ENCODE measurements around the gene NTRK3.

NTRK3 gene

DNA sequence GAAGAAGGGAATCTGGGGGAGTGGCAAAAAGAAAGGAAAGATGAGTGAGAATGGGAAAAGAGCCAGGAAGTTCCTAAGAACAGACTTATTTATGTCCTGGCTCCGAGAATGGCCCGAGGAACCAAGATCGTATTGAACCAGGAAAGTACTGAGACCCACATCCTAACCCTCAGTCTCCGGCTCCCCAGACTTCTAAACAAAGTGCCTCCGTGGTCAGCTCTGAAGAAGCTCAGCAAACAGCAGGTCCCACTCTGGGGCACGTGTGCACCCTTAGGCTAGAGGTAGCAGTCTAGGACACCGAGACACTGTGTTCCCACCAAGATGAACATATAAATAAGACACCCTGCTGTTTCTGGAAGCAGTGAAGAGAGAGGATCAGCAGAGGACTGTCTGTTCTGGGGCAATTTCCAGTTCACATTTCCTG lies 307.4 kb downstream of the NTRK3 start:
- TF ChIP-seq TSHZ2 (CRISPR knock-in tag; IDR thresholded peaks at IDR 0.05), result no peak
- TF ChIP-seq ZNF565 (CRISPR knock-in tag; conservative IDR thresholded peaks at IDR 0.05; ENCODE audit: low read depth), result no peak
- TF ChIP-seq TCF4 (CRISPR knock-in tag; IDR thresholded peaks at IDR 0.05; ENCODE audit: borderline replicate concordance), result no peak
- no peak for TF ChIP-seq GLIS3 (CRISPR knock-in tag; IDR thresholded peaks at IDR 0.05)
- ATAC-seq, result no peak

GRCh38 chr15:87947560-87947959 lies 309.0 kb downstream of the NTRK3 start:
- no peak for ATAC-seq
- TF ChIP-seq, protein P1, sequence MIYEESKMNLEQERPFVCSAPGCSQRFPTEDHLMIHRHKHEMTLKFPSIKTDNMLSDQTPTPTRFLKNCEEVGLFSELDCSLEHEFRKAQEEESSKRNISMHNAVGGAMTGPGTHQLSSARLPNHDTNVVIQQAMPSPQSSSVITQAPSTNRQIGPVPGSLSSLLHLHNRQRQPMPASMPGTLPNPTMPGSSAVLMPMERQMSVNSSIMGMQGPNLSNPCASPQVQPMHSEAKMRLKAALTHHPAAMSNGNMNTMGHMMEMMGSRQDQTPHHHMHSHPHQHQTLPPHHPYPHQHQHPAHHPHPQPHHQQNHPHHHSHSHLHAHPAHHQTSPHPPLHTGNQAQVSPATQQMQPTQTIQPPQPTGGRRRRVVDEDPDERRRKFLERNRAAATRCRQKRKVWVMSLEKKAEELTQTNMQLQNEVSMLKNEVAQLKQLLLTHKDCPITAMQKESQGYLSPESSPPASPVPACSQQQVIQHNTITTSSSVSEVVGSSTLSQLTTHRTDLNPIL (CRISPR knock-in tag; IDR thresholded peaks at IDR 0.05; ENCODE audit: low read depth), result no peak
- TF ChIP-seq ESRRG (CRISPR knock-in tag; IDR thresholded peaks at IDR 0.05), result no peak
- TF ChIP-seq ZNF70 (CRISPR knock-in tag; IDR thresholded peaks at IDR 0.05), result no peak
- no peak for TF ChIP-seq CSRNP3 (CRISPR knock-in tag; IDR thresholded peaks at IDR 0.05)
- no peak for TF ChIP-seq POU6F1 (CRISPR knock-in tag; IDR thresholded peaks at IDR 0.05; ENCODE audit: borderline replicate concordance, low read depth)
- TF ChIP-seq SNAI2 (CRISPR knock-in tag; IDR thresholded peaks at IDR 0.05), result no peak
- TF ChIP-seq ZFP30 (CRISPR knock-in tag; IDR thresholded peaks at IDR 0.05), result no peak
- TF ChIP-seq ISL1 (CRISPR knock-in tag; IDR thresholded peaks at IDR 0.05), result no peak
- TF ChIP-seq TSHZ2 (CRISPR knock-in tag; IDR thresholded peaks at IDR 0.05), result no peak
- no peak for TF ChIP-seq ZFP3 (CRISPR knock-in tag; IDR thresholded peaks at IDR 0.05)
- no peak for TF ChIP-seq TOX (CRISPR knock-in tag; IDR thresholded peaks at IDR 0.05; ENCODE audit: borderline replicate concordance)
- TF ChIP-seq GLIS3 (CRISPR knock-in tag; IDR thresholded peaks at IDR 0.05), result no peak
- TF ChIP-seq ZNF8 (CRISPR knock-in tag; IDR thresholded peaks at IDR 0.05), result no peak
- no peak for TF ChIP-seq CSDC2 (CRISPR knock-in tag; IDR thresholded peaks at IDR 0.05)
- no peak for TF ChIP-seq ZNF565 (CRISPR knock-in tag; conservative IDR thresholded peaks at IDR 0.05; ENCODE audit: low read depth)
- no peak for TF ChIP-seq PPARA (CRISPR knock-in tag; IDR thresholded peaks at IDR 0.05; ENCODE audit: borderline replicate concordance)
- no peak for TF ChIP-seq BACH2 (CRISPR knock-in tag; IDR thresholded peaks at IDR 0.05; ENCODE audit: borderline replicate concordance)

DNA sequence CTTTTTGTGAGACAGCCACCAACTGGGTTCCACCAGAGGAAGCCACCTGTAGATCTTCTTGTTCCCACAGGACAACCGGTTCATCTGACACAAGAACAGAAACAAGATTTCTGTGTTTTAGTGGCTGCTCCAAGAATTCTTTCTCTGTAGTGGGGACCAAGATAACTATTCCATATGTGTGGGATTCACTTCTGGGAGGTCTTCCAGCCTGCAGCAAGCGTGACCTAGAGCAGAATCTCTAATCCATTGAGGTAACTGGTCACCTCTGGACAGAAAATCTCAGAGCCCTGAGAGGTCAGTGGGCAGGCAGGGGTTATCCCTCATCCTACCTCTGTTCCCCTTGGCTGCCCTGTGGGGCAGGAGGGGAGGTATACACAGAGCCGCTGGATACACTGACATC lies 311.3 kb downstream of the NTRK3 start:
- TF ChIP-seq ZFP30 (CRISPR knock-in tag; IDR thresholded peaks at IDR 0.05) (no peak), TSHZ2 (CRISPR knock-in tag; IDR thresholded peaks at IDR 0.05) (no peak), SNAI2 (CRISPR knock-in tag; IDR thresholded peaks at IDR 0.05) (no peak), CSDC2 (CRISPR knock-in tag; IDR thresholded peaks at IDR 0.05) (no peak), GLIS3 (CRISPR knock-in tag; IDR thresholded peaks at IDR 0.05) (no peak)
- no peak for ATAC-seq

Data from SK-N-SH treated with all-trans-retinoic acid at 6 μM for 48 hours (cell line).